Parathyroid adenoma (tissue), 2 donors: Measurements from ENCODE around the gene TMEM132D.

ENCODE experiments used
- H2AFZ ChIP-seq: fragments of 300-600 bp; sonication (generic); one replicate; pipeline ENCODE4 v1.7.0; 2017; ENCODE audit warnings: antibody characterized with exemption, mild to moderate bottlenecking
- H3K27ac ChIP-seq: fragments of 300-600 bp; sonication (generic); one replicate; pipeline ENCODE4 v1.7.0; 2017
- H3K27me3 ChIP-seq: fragments of 300-600 bp; sonication (generic); one replicate; pipeline ENCODE4 v1.7.0; 2017; ENCODE audit warnings: low read length; ENCODE audit not compliant: control insufficient read depth, insufficient read depth
- H3K36me3 ChIP-seq: fragments of 300-600 bp; sonication (generic); one replicate; pipeline ENCODE4 v1.7.0; 2017; ENCODE audit warnings: low read length; ENCODE audit not compliant: control insufficient read depth, insufficient read depth
- H3K4me1 ChIP-seq: fragments of 300-600 bp; sonication (generic); one replicate; pipeline ENCODE4 v1.7.0; 2017; ENCODE audit warnings: control low read depth
- H3K4me2 ChIP-seq: fragments of 300-600 bp; sonication (generic); one replicate; pipeline ENCODE4 v1.7.0; 2017; ENCODE audit warnings: low read length
- H3K4me3 ChIP-seq: fragments of 300-600 bp; sonication (generic); one replicate; pipeline ENCODE4 v1.7.0; 2017; ENCODE audit warnings: low read depth, low read length
- H3K79me2 ChIP-seq: fragments of 300-600 bp; sonication (generic); one replicate; pipeline ENCODE4 v1.7.0; 2017; ENCODE audit warnings: control low read depth
- H3K9ac ChIP-seq: fragments of 300-600 bp; sonication (generic); one replicate; pipeline ENCODE4 v1.7.0; 2017; ENCODE audit warnings: mild to moderate bottlenecking
- H3K9me3 ChIP-seq: fragments of 300-600 bp; sonication (generic); one replicate; pipeline ENCODE4 v1.7.0; 2017; ENCODE audit warnings: low read length; ENCODE audit not compliant: control insufficient read depth
- CTCF ChIP-seq: fragments of 300-600 bp; sonication (generic); IDR thresholded peaks from one replicate; pipeline ENCODE4 v1.7.0; 2017; ENCODE audit warnings: antibody characterized with exemption, mild to moderate bottlenecking
- donor health status: primary hyperparathyroidism.

The TMEM132D gene

GRCh38 chr12:129538137-129538536 lies 365.7 kb downstream of the TMEM132D start:
- Histone ChIP-seq H3K27me3 (no peaks in the 10 kb centered on the region), H3K9ac (no peak overlapping the region), H3K4me2 (no peak overlapping the region), H3K4me1 (no peaks in the 10 kb centered on the region), H3K79me2 (no peaks in the 10 kb centered on the region), H3K4me3 (no peak overlapping the region), H3K27ac (no peak overlapping the region), H3K9me3 (no peaks in the 10 kb centered on the region), H2AFZ (no peak overlapping the region), H3K36me3 (no peaks in the 10 kb centered on the region)
- TF ChIP-seq CTCF: no peak

DNA sequence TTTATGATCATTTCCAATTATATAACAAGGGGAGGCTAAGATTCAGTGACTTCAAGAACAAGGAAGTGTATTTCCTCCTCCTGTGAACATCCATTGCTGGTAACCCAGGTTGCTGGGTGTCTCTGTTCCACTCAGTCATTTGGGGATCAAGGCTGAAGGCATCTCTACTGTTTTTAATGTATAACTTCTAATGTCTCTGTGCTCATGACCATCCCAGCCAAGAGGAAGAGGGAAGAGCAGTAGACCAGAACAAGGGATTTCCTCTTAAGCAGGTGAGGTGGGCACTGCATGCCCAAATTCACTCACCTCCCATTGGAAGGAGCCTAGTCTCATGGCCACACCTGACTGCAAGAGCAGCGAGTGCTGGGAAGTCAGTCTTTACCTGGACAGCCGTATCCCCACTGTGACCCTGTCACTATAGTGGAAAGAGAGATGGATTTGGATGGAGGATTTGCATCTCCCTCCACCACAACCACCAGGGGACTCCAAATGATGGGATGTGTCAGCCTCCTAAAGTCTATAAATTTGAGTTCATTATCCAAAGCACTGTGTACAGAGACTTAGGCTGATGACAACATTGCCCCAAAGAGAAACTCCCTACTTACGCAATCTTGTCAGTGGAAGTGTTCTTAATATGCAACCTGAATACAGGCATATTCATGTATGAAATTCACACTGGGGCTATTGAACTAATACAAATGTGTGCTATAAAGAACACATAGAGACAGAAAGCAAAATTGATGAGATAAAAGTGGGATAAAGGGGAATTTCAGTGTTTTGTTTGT lies 368.7 kb downstream of the TMEM132D start:
- no peak overlapping the region for H2AFZ ChIP-seq
- H3K27me3 ChIP-seq: no peaks in the 10 kb centered on the region

DNA sequence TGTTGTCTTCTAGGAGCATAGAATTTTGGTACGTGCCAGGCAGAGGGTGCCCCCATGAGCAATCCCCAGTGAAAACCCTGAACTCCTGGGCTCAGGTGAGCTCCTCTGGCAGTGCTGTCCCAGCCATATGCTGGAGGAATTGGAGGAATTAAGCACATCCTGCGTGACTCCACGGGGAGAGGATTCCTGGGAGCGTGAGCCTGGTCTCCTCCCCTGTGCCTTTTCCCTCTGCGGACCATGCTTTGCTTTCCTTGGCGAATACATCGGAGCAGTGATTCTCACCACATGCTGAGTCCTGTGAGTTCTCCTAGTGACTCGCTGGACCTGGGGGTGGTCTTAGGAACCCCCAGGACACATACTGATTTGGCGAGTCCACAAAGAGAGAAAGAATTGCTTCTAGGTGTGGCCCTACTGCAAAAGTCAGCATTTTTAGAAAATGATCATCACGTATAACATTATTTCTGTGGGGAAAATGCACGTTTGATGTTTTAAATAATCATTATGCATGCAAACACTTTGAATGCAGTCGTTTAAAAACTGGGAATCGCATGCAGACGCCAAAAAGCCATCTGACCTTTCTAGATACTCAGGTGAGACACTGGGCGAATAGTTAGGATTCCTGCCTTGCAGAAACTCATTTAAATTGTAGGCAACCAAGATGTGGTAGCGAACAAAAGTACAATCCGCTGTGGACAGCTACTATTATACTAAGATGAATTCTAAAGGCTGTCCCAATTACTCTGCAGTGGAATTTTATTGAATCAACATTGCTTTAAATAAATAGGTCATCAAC lies 370.9 kb downstream of the TMEM132D start:
- H3K9ac ChIP-seq: no peak overlapping the region
- no peak for TF ChIP-seq CTCF
- H3K4me3 ChIP-seq: no peak overlapping the region
- H3K27ac ChIP-seq: no peak overlapping the region
- H3K27me3 ChIP-seq: no peaks in the 10 kb centered on the region
- H3K36me3 ChIP-seq: no peaks in the 10 kb centered on the region
- H3K9me3 ChIP-seq: no peaks in the 10 kb centered on the region
- no peaks in the 10 kb centered on the region for H3K79me2 ChIP-seq
- H2AFZ ChIP-seq: no peak overlapping the region
- H3K4me2 ChIP-seq: no peak overlapping the region
- no peaks in the 10 kb centered on the region for H3K4me1 ChIP-seq

More for the DNA sequence above, 368.7 kb downstream of the TMEM132D start:
- Histone ChIP-seq H3K4me2 (no peak overlapping the region), H3K4me1 (no peaks in the 10 kb centered on the region), H3K36me3 (no peaks in the 10 kb centered on the region), H3K4me3 (no peak overlapping the region), H3K9ac (no peak overlapping the region), H3K79me2 (no peaks in the 10 kb centered on the region), H3K27ac (no peak overlapping the region), H3K9me3 (no peaks in the 10 kb centered on the region)
- TF ChIP-seq CTCF: no peak

GRCh38 chr12:129532082-129532481 lies 371.7 kb downstream of the TMEM132D start:
- H3K27me3 ChIP-seq: no peaks in the 10 kb centered on the region
- no peaks in the 10 kb centered on the region for H3K9me3 ChIP-seq
- H3K4me3 ChIP-seq: no peak overlapping the region
- H2AFZ ChIP-seq: no peak overlapping the region
- no peaks in the 10 kb centered on the region for H3K36me3 ChIP-seq
- H3K79me2 ChIP-seq: no peaks in the 10 kb centered on the region
- no peak overlapping the region for H3K4me2 ChIP-seq
- TF ChIP-seq CTCF: no peak
- no peaks in the 10 kb centered on the region for H3K4me1 ChIP-seq
- H3K27ac ChIP-seq: no peak overlapping the region
- H3K9ac ChIP-seq: no peak overlapping the region
